Measurements from ENCODE around the gene OPTC. TPM values are rescaled to one million over a fixed set of nuclear protein-coding genes. Genes with fewer than 3 reads are reported as not detected.

OPTC gene
- polyA plus RNA-seq, 1 donor from 2014 or later: not detected

DNA sequence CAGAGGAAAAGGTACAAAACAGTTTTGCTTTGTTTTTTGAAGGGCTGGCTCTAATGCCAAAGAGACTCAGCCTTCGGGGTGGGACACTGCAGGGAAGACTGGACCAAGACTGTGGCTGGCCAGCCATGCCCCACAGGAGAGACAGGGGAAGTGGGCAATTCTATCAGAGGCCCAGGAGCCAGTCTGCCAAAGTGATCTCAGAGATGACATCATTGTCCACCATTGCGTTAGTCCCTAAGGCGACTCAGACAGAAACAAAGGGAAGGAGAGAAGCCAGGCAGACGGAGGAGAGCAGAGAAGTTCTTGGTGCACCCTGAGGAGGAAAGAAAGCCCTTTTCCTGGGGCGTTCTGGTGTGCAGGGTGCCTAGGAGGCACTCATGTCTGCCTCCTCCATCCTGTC lies 26.4 kb downstream of the OPTC start:
- Histone ChIP-seq H3K4me3 (ENCODE audit: low read length) (no peak overlapping the region), H3K36me3 (ENCODE audit: insufficient read depth, low read length) (no peaks in the 10 kb centered on the region), H3F3A (ENCODE audit: insufficient read depth, low read length, poor library complexity, severe bottlenecking) (no peaks in the 10 kb centered on the region), H4K20me1 (ENCODE audit: insufficient read depth) (no peaks in the 10 kb centered on the region), H3K9me2 (ENCODE audit: insufficient read depth, low read length) (no peaks in the 10 kb centered on the region), H2AFZ (ENCODE audit: low read depth, low read length) (no peak overlapping the region), H3K9ac (ENCODE audit: low read length) (no peak overlapping the region), H3K9me3 (ENCODE audit: low read length) (no peaks in the 10 kb centered on the region), H3K79me2 (replicated peaks; ENCODE audit: insufficient read depth, low read length) (no peaks in the 10 kb centered on the region), H3K27ac (ENCODE audit: low read length) (no peak overlapping the region), H3K27me3 (ENCODE audit: insufficient read depth, low read depth, low read length) (no peaks in the 10 kb centered on the region), H3K4me2 (ENCODE audit: low read length) (no peak overlapping the region)
- TF ChIP-seq TAF1 (IDR thresholded peaks at IDR 0.05; ENCODE audit: low read depth) (no peak), EP300 (conservative IDR thresholded peaks at IDR 0.05; ENCODE audit: poor library complexity, severe bottlenecking) (no peak), POLR2AphosphoS5 (IDR thresholded peaks at IDR 0.05) (no peak), EZH2 (IDR thresholded peaks at IDR 0.05; ENCODE audit: borderline replicate concordance, insufficient read depth, low read length, poor library complexity, severe bottlenecking) (no peak), MXI1 (conservative IDR thresholded peaks at IDR 0.05; ENCODE audit: poor library complexity, severe bottlenecking) (no peak), RAD21 (conservative IDR thresholded peaks at IDR 0.05) (no peak), SMC3 (conservative IDR thresholded peaks at IDR 0.05; ENCODE audit: poor library complexity) (no peak)
- TF ChIP-seq, protein P1, sequence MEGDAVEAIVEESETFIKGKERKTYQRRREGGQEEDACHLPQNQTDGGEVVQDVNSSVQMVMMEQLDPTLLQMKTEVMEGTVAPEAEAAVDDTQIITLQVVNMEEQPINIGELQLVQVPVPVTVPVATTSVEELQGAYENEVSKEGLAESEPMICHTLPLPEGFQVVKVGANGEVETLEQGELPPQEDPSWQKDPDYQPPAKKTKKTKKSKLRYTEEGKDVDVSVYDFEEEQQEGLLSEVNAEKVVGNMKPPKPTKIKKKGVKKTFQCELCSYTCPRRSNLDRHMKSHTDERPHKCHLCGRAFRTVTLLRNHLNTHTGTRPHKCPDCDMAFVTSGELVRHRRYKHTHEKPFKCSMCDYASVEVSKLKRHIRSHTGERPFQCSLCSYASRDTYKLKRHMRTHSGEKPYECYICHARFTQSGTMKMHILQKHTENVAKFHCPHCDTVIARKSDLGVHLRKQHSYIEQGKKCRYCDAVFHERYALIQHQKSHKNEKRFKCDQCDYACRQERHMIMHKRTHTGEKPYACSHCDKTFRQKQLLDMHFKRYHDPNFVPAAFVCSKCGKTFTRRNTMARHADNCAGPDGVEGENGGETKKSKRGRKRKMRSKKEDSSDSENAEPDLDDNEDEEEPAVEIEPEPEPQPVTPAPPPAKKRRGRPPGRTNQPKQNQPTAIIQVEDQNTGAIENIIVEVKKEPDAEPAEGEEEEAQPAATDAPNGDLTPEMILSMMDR (IDR thresholded peaks at IDR 0.05; ENCODE audit: poor library complexity, severe bottlenecking): no peak
- TF ChIP-seq, protein P2, sequence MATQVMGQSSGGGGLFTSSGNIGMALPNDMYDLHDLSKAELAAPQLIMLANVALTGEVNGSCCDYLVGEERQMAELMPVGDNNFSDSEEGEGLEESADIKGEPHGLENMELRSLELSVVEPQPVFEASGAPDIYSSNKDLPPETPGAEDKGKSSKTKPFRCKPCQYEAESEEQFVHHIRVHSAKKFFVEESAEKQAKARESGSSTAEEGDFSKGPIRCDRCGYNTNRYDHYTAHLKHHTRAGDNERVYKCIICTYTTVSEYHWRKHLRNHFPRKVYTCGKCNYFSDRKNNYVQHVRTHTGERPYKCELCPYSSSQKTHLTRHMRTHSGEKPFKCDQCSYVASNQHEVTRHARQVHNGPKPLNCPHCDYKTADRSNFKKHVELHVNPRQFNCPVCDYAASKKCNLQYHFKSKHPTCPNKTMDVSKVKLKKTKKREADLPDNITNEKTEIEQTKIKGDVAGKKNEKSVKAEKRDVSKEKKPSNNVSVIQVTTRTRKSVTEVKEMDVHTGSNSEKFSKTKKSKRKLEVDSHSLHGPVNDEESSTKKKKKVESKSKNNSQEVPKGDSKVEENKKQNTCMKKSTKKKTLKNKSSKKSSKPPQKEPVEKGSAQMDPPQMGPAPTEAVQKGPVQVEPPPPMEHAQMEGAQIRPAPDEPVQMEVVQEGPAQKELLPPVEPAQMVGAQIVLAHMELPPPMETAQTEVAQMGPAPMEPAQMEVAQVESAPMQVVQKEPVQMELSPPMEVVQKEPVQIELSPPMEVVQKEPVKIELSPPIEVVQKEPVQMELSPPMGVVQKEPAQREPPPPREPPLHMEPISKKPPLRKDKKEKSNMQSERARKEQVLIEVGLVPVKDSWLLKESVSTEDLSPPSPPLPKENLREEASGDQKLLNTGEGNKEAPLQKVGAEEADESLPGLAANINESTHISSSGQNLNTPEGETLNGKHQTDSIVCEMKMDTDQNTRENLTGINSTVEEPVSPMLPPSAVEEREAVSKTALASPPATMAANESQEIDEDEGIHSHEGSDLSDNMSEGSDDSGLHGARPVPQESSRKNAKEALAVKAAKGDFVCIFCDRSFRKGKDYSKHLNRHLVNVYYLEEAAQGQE (IDR thresholded peaks at IDR 0.05; ENCODE audit: borderline replicate concordance): no peak

DNA sequence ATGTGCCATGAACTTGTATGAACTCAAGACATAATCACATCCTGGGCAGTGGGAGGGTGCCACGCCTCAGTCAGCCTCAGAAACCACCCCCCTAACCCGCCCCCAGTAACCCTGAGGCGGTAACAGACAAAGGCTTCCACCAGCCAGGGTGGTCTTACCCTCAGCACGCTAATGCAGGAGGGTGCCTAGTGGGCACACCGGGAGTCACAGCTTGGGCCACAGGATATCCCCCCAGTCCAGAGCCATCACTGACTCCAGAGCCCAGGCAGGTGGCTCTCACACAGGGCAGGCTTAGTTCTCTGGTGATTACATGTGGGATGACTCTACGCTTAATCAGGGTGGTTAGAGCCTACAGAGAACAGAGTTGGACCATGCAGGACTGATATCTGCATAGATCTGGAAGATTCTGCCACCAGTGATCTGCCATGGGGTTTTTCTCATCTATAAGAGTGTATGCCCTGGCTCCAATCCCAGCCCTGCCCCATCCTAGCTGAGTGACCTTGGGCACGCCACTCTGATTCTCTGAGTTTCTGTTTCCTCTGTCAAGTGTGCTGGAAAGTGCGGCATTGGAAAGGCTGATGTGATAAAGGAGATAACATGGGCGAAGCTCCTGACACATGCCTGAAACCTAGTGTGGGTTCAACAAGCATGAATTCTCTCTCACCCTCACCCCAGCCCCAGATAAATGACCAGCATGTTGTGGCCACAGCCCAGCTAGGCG lies 27.3 kb downstream of the OPTC start:
- Histone ChIP-seq H3K9ac (ENCODE audit: low read length) (no peak overlapping the region), H3K27ac (ENCODE audit: low read length) (no peak overlapping the region), H3F3A (ENCODE audit: insufficient read depth, low read length, poor library complexity, severe bottlenecking) (no peaks in the 10 kb centered on the region), H3K36me3 (ENCODE audit: insufficient read depth, low read length) (no peaks in the 10 kb centered on the region), H3K27me3 (ENCODE audit: insufficient read depth, low read depth, low read length) (no peaks in the 10 kb centered on the region), H3K79me2 (replicated peaks; ENCODE audit: insufficient read depth, low read length) (no peaks in the 10 kb centered on the region), H2AFZ (ENCODE audit: low read depth, low read length) (no peak overlapping the region), H3K4me2 (ENCODE audit: low read length) (no peak overlapping the region), H3K9me3 (ENCODE audit: low read length) (no peaks in the 10 kb centered on the region), H4K20me1 (ENCODE audit: insufficient read depth) (no peaks in the 10 kb centered on the region), H3K9me2 (ENCODE audit: insufficient read depth, low read length) (no peaks in the 10 kb centered on the region), H3K4me3 (ENCODE audit: low read length) (no peak overlapping the region)
- TF ChIP-seq, protein P1 (IDR thresholded peaks at IDR 0.05; ENCODE audit: poor library complexity, severe bottlenecking): no peak
- no peak for TF ChIP-seq MXI1 (conservative IDR thresholded peaks at IDR 0.05; ENCODE audit: poor library complexity, severe bottlenecking)
- TF ChIP-seq POLR2AphosphoS5 (IDR thresholded peaks at IDR 0.05): no peak
- no peak for TF ChIP-seq EP300 (conservative IDR thresholded peaks at IDR 0.05; ENCODE audit: poor library complexity, severe bottlenecking)
- no peak for TF ChIP-seq EZH2 (IDR thresholded peaks at IDR 0.05; ENCODE audit: borderline replicate concordance, insufficient read depth, low read length, poor library complexity, severe bottlenecking)
